ENCODE data around the gene HUS1.

The HUS1 gene

GRCh38 chr7:47956220-47956619 lies 23.2 kb downstream of the HUS1 start:
- no peak overlapping the region for H3K4me3 ChIP-seq (ENCODE audit: low read depth, low read length)
- no peak overlapping the region for H3K27ac ChIP-seq (ENCODE audit: low read depth, low read length)
- peaks cover 43% of the 10 kb centered on the region for H3K36me3 ChIP-seq (ENCODE audit: control insufficient read depth, insufficient read depth, low read length)
- no peak overlapping the region for H3K9ac ChIP-seq (ENCODE audit: low read length)
- H3K27me3 ChIP-seq (ENCODE audit: control insufficient read depth, insufficient read depth, low read length): no peaks in the 10 kb centered on the region
- peaks cover 3% of the 10 kb centered on the region; the same call in 1 of the 2 replicates for H3K9me3 ChIP-seq (ENCODE audit: control insufficient read depth, insufficient read depth, low read depth, low read length)
- H3K4me1 ChIP-seq (ENCODE audit: control insufficient read depth, insufficient read depth, low read length): peaks cover 15% of the 10 kb centered on the region

- no peaks in the 10 kb centered on the region for H3K9me3 ChIP-seq (ENCODE audit: control insufficient read depth, insufficient read depth, low read depth, low read length)
- H3K4me1 ChIP-seq (ENCODE audit: control insufficient read depth, insufficient read depth, low read length): peaks cover 26% of the 10 kb centered on the region
- H3K27ac ChIP-seq (ENCODE audit: low read depth, low read length): no peak overlapping the region
- no peaks in the 10 kb centered on the region for H3K27me3 ChIP-seq (ENCODE audit: control insufficient read depth, insufficient read depth, low read length)
- no peak overlapping the region for H3K9ac ChIP-seq (ENCODE audit: low read length)
- no peak overlapping the region for H3K4me3 ChIP-seq (ENCODE audit: low read depth, low read length)
- peaks cover 34% of the 10 kb centered on the region for H3K36me3 ChIP-seq (ENCODE audit: control insufficient read depth, insufficient read depth, low read length)
These were observed 25.0 kb downstream of the HUS1 start for GRCh38 chr7:47954231-47954911.

GRCh38 chr7:47953822-47954221 lies 25.6 kb downstream of the HUS1 start:
- no peak overlapping the region for H3K4me3 ChIP-seq (ENCODE audit: low read depth, low read length)
- H3K4me1 ChIP-seq (ENCODE audit: control insufficient read depth, insufficient read depth, low read length): peaks cover 26% of the 10 kb centered on the region
- H3K36me3 ChIP-seq (ENCODE audit: control insufficient read depth, insufficient read depth, low read length): peaks cover 34% of the 10 kb centered on the region
- H3K9ac ChIP-seq (ENCODE audit: low read length): no peak overlapping the region
- no peak overlapping the region for H3K27ac ChIP-seq (ENCODE audit: low read depth, low read length)
- H3K9me3 ChIP-seq (ENCODE audit: control insufficient read depth, insufficient read depth, low read depth, low read length): no peaks in the 10 kb centered on the region
- H3K27me3 ChIP-seq (ENCODE audit: control insufficient read depth, insufficient read depth, low read length): no peaks in the 10 kb centered on the region

GRCh38 chr7:47952224-47952623 lies 27.2 kb downstream of the HUS1 start:
- peaks cover 26% of the 10 kb centered on the region for H3K4me1 ChIP-seq (ENCODE audit: control insufficient read depth, insufficient read depth, low read length)
- no peaks in the 10 kb centered on the region for H3K9me3 ChIP-seq (ENCODE audit: control insufficient read depth, insufficient read depth, low read depth, low read length)
- no peak overlapping the region for H3K9ac ChIP-seq (ENCODE audit: low read length)
- peaks cover 23% of the 10 kb centered on the region for H3K36me3 ChIP-seq (ENCODE audit: control insufficient read depth, insufficient read depth, low read length)
- H3K27ac ChIP-seq (ENCODE audit: low read depth, low read length): no peak overlapping the region
- H3K27me3 ChIP-seq (ENCODE audit: control insufficient read depth, insufficient read depth, low read length): no peaks in the 10 kb centered on the region
- no peak overlapping the region for H3K4me3 ChIP-seq (ENCODE audit: low read depth, low read length)

GRCh38 chr7:47951374-47951773 lies 28.0 kb downstream of the HUS1 start:
- Histone ChIP-seq H3K27ac (ENCODE audit: low read depth, low read length) (no peak overlapping the region), H3K36me3 (ENCODE audit: control insufficient read depth, insufficient read depth, low read length) (peaks cover 17% of the 10 kb centered on the region), H3K4me1 (ENCODE audit: control insufficient read depth, insufficient read depth, low read length) (peaks cover 25% of the 10 kb centered on the region), H3K9ac (ENCODE audit: low read length) (no peak overlapping the region), H3K9me3 (ENCODE audit: control insufficient read depth, insufficient read depth, low read depth, low read length) (no peaks in the 10 kb centered on the region), H3K27me3 (ENCODE audit: control insufficient read depth, insufficient read depth, low read length) (no peaks in the 10 kb centered on the region), H3K4me3 (ENCODE audit: low read depth, low read length) (no peak overlapping the region)

GRCh38 chr7:47950714-47951113 lies 28.7 kb downstream of the HUS1 start:
- Histone ChIP-seq H3K36me3 (ENCODE audit: control insufficient read depth, insufficient read depth, low read length) (peaks cover 13% of the 10 kb centered on the region), H3K9ac (ENCODE audit: low read length) (no peak overlapping the region), H3K9me3 (ENCODE audit: control insufficient read depth, insufficient read depth, low read depth, low read length) (no peaks in the 10 kb centered on the region), H3K4me1 (ENCODE audit: control insufficient read depth, insufficient read depth, low read length) (peaks cover 21% of the 10 kb centered on the region), H3K27ac (ENCODE audit: low read depth, low read length) (no peak overlapping the region), H3K4me3 (ENCODE audit: low read depth, low read length) (no peak overlapping the region), H3K27me3 (ENCODE audit: control insufficient read depth, insufficient read depth, low read length) (no peaks in the 10 kb centered on the region)

GRCh38 chr7:47949703-47950102 lies 29.7 kb downstream of the HUS1 start:
- no peaks in the 10 kb centered on the region for H3K9me3 ChIP-seq (ENCODE audit: control insufficient read depth, insufficient read depth, low read depth, low read length)
- H3K27me3 ChIP-seq (ENCODE audit: control insufficient read depth, insufficient read depth, low read length): no peaks in the 10 kb centered on the region
- no peak overlapping the region for H3K9ac ChIP-seq (ENCODE audit: low read length)
- H3K36me3 ChIP-seq (ENCODE audit: control insufficient read depth, insufficient read depth, low read length): peaks cover 6% of the 10 kb centered on the region
- no peak overlapping the region for H3K27ac ChIP-seq (ENCODE audit: low read depth, low read length)
- no peak overlapping the region for H3K4me3 ChIP-seq (ENCODE audit: low read depth, low read length)
- peaks cover 21% of the 10 kb centered on the region for H3K4me1 ChIP-seq (ENCODE audit: control insufficient read depth, insufficient read depth, low read length)

- H3K4me1 ChIP-seq (ENCODE audit: control insufficient read depth, insufficient read depth, low read length): peaks cover 21% of the 10 kb centered on the region
- H3K9me3 ChIP-seq (ENCODE audit: control insufficient read depth, insufficient read depth, low read depth, low read length): no peaks in the 10 kb centered on the region
- no peak within 1 kb of the TSS for H3K9ac ChIP-seq (ENCODE audit: low read length)
- H3K27ac ChIP-seq (ENCODE audit: low read depth, low read length): no peak within 1 kb of the TSS
- H3K27me3 ChIP-seq (ENCODE audit: control insufficient read depth, insufficient read depth, low read length): no peaks in the 10 kb centered on the region
- H3K36me3 ChIP-seq (ENCODE audit: control insufficient read depth, insufficient read depth, low read length): no peaks in the 10 kb centered on the region
- no peak within 1 kb of the TSS for H3K4me3 ChIP-seq (ENCODE audit: low read depth, low read length)
These were observed 31.1 kb downstream of the HUS1 start, which contains the start of gene PKD1L1 for GRCh38 chr7:47948141-47948790. Gene PKD1L1 (minus strand): TSS chr7:47948466. CDS start chr7:47948440, 26 bp downstream.

GRCh38 chr7:47947355-47947749 lies 32.1 kb downstream of the HUS1 start:
- H3K4me1 ChIP-seq (ENCODE audit: control insufficient read depth, insufficient read depth, low read length): peaks cover 21% of the 10 kb centered on the region
- H3K36me3 ChIP-seq (ENCODE audit: control insufficient read depth, insufficient read depth, low read length): no peaks in the 10 kb centered on the region
- H3K27ac ChIP-seq (ENCODE audit: low read depth, low read length): no peak overlapping the region
- H3K9me3 ChIP-seq (ENCODE audit: control insufficient read depth, insufficient read depth, low read depth, low read length): no peaks in the 10 kb centered on the region
- H3K27me3 ChIP-seq (ENCODE audit: control insufficient read depth, insufficient read depth, low read length): no peaks in the 10 kb centered on the region
- no peak overlapping the region for H3K4me3 ChIP-seq (ENCODE audit: low read depth, low read length)
- H3K9ac ChIP-seq (ENCODE audit: low read length): no peak overlapping the region

- Histone ChIP-seq H3K27me3 (ENCODE audit: control insufficient read depth, insufficient read depth, low read length) (no peaks in the 10 kb centered on the region), H3K36me3 (ENCODE audit: control insufficient read depth, insufficient read depth, low read length) (no peaks in the 10 kb centered on the region), H3K9me3 (ENCODE audit: control insufficient read depth, insufficient read depth, low read depth, low read length) (no peaks in the 10 kb centered on the region), H3K4me3 (ENCODE audit: low read depth, low read length) (no peak overlapping the region), H3K4me1 (ENCODE audit: control insufficient read depth, insufficient read depth, low read length) (peaks cover 21% of the 10 kb centered on the region), H3K27ac (ENCODE audit: low read depth, low read length) (no peak overlapping the region), H3K9ac (ENCODE audit: low read length) (no peak overlapping the region)
These were observed 32.6 kb downstream of the HUS1 start for GRCh38 chr7:47946581-47947354.
